GM04503 (cell line): Measurements from ENCODE around the gene PTPRU.

Source experiments
- DNase-seq: peaks from one replicate; pipeline ENCODE4 v3.0.0-alpha.2; 2012; ENCODE audit warnings: low read depth

The PTPRU gene

GRCh38 chr1:29245876-29246275, 9.6 kb downstream of the PTPRU start:
- no peak for DNase-seq

GRCh38 chr1:29247044-29247443, 10.7 kb downstream of the PTPRU start:
- DNase-seq: no peak

DNA sequence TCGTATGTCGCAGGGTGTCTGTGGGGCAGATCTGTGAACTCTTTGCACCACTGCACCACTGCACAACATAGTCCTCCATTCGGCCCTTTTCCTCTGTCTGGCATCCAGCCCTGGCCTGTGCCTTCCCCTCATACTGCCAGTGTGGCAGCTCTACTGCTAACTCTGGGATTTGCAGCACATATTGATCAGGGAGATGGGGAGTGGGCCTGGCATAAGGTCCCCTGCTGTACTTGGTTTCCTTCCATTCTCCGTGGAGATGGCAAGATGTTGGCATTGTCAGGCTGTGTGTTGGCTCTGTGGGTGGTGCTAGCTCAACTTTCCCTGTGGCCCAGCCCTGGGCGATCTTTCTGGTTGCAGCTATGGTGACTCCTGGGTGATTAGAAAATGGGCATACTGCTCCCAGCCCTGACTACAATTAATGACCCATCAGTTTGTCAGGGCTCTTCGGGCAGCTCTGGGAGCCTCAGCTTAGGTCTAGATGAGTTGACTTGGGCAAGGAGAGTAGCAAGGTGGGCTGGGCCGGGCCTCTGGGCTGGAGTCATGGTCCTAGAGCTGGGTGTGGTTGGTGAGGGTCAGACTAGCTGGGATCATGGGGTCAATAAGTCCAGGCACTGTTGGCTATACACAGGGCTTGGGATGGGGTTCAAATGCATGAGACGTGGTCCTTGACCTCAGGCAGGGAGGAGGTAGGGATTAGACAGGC, 11.4 kb downstream of the PTPRU start:
- no peak for DNase-seq

- no peak for DNase-seq
These were observed 12.1 kb downstream of the PTPRU start for GRCh38 chr1:29248409-29248808.

GRCh38 chr1:29249170-29249691, 12.9 kb downstream of the PTPRU start:
- no peak for DNase-seq

- no peak for DNase-seq
These were observed 13.7 kb downstream of the PTPRU start for GRCh38 chr1:29249951-29250581.

DNA sequence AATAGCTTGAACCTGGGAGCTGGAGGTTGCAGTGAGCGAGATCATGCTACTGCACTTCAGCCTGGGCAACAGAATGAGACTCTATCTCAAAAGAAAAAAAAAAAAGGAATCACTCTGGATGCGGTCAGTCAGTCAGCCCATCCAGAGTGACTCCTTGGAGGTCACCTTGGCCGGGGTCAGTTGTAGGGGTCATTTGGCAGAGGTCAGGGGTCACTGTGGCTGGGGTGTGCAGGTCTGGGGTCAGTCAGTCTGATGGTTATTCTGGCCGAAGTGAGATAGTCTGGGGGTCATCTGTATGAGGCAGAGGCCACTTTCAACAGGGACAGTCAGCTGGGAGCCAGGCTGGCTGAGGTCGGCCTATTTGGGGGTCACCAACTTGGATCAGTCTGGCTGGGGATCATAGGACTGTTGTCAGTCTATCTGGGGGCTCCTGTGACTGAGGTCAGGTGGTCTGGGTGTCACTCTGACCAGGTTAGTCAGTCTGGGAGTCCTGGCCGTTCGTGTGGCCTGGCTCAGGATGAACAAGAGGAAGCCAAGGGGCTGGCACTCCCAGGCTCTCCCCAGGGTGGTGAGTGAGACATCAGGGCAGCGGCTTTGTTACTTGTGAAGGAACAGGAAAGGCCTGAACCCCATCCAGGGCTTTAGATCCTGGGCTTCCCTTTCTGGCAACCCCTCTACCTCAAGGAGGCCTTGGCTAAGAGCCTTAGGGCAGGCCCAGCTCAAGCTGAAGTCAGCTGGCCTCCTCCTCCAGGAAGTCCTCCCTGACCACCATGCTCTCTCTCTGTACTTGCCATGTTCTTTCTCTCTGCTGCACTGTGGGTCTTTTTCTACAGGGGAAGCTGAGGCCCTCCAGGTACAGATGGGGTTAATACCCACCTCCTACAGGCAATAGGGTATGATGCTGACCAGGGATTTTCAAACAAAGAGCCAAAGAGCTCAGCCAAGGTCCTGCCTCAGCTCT, 15.1 kb downstream of the PTPRU start:
- DNase-seq: no peak

DNA sequence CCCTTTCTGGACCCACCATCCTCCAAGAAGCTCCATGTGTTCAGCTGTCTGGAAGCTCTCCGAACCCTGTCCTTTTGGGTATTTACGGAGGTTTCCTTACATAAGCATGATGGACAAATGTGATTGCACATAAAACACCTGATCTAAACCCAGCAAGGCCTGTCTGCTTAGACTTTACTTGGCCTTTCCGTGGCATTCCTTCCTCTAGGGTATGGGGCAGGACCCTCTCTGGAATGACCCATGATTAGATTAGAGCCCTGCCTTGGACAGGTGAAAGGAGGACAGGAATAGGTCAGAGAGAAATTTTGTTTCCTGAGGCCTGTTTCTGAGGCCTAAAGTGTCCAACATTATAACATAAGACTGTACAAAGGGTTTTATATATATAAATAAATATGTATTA, 16.9 kb downstream of the PTPRU start:
- no peak for DNase-seq

DNA sequence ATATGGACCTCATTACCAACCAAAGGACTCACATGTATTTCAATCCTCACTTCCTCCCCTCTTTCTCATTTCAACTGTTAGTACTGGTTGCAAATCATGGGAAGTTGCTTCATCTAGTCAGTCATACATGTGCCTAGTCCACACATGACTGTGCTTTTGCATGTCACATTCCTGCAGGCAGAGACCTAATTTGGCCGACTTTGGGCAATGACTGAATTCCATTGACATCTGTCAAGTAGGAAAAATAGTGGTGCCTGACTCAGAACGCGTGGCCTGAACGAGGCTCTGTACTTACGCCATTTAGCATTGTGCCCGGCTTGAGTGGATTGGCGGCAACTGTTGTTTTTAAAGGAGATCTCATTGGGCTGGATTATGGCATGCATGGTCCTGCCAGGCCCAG, 18.0 kb downstream of the PTPRU start:
- DNase-seq: no peak

GRCh38 chr1:29255134-29255666, 18.9 kb downstream of the PTPRU start:
- no peak for DNase-seq

DNA sequence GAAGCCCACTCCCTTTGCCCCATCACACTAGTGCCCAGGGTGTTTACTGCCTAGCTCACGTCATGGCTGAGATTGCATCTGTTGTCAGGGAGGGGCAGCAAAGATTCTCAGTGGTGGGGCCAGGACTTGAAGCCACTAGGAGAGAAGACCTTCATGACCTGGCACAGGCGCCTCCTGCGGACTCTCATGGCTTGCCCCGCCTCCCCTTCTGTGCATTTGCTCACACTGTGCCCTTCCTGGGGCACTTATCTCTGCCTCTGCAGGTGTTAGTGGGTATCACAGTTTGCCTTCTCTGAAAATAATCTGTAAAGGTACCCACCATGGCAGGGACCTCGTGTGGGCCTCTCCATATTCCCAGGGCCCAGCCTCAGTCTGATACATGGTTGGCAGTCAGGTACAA, 20.1 kb downstream of the PTPRU start:
- no peak for DNase-seq

DNA sequence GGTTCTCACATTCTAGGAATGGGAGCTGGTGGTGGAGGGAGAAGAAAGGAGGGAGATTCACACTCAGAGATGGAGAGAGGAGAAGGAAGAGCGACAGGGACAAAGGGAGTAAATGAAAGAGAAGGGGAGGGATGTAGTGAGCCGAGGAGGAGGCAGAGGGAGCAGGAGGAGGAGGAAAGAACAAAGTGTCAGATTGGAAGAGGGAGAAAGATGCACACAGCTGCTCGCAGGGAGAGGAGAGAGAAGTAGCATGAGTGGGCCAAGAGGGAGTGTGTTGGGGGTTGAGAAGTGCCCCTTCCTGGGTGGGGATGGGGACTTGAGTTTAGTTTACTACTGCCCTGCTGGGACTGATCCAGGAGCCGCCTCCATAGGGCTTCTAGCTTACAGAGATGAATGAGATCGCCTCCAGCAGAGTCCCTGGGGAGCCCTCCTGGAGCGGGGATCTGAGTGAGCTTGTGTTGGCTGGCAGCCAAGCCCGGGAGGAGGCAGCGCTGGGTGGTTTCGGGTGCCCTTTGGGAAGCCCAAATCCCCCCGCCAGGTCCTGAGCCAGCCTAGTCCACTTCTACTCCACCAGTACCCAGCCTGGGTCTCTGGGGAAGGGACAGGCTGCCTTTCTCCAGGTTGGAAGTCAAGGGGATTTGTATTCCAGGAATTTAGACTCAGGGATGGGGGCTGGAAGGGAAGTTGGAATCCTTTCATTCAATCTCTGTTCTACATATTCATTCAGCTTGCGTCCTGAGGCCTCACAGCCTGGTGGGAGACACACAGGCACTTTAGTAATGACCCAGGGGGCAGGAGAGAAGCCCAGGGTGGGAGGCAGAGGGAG, 20.9 kb downstream of the PTPRU start:
- DNase-seq: no peak

DNA sequence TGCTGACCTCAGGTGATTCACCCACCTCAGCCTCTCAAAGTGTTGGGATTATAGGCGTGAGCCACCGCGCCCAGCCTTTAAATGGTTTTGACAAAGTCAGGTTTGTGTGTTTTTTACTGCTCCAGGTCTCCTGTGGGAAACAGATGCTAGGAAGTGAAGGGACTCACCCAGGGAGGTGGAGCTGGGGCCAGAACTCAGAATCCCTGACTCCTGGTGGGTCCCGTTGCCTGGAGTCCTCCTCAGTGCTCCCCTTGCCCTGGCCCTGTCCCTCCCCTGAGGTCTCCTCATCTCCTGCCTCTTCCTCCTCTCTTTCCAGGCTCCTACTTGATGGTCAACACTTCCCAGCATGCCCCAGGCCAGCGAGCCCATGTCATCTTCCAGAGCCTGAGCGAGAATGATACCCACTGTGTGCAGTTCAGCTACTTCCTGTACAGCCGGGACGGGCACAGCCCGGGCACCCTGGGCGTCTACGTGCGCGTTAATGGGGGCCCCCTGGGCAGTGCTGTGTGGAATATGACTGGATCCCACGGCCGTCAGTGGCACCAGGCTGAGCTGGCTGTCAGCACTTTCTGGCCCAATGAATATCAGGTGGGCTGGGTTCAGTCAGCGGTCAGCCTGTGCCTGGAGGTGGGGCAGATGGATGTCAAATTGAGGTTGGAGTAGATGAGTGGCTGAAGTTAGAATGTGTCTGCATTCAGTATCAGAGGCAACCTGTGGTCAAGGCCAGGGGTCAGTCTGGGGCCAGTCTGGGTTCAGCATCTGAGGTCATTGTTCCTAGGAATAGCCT, 22.1 kb downstream of the PTPRU start:
- no peak for DNase-seq

DNA sequence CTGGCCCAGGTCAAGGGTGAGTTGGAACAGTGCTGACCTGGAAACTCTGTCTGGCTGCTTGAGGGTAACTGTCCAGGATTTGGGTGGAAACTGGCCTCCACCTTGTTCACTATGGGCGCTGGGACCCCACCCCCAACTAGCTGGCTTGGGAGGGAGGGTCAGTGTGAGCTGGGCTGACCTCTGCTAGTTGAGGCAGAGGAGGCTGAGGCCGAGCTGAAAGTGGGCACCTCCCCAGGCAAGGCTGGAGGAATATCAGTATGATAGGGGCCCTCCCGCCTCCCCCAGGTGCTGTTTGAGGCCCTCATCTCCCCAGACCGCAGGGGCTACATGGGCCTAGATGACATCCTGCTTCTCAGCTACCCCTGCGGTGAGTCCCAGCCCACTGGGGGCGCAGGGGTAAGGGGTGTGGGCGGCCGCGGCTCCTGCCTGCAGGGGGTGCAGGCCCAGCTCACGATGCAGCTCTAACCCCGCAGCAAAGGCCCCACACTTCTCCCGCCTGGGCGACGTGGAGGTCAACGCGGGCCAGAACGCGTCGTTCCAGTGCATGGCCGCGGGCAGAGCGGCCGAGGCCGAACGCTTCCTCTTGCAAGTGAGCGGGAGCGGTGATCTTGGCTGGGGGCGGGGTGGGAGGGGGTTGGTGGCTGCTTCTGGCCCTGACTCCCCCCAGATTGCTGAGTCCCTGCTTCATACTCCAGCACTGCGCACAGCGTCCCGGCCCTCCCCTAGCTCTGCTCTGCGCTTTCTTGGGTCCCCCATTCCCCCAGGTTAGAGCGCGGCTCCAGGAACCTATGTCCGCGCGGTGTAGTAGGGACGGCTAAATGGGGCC, 22.9 kb downstream of the PTPRU start:
- no peak for DNase-seq

GRCh38 chr1:29259802-29260441, 23.6 kb downstream of the PTPRU start:
- DNase-seq: no peak

- DNase-seq: no peak
These were observed 24.2 kb downstream of the PTPRU start for GRCh38 chr1:29260531-29260930.

GRCh38 chr1:29264773-29265389, 28.6 kb downstream of the PTPRU start:
- DNase-seq: no peak

- no peak for DNase-seq
These were observed 30.6 kb downstream of the PTPRU start for GRCh38 chr1:29266912-29267311.
